ENCODE results near the gene PIK3R5.

PIK3R5 gene

DNA sequence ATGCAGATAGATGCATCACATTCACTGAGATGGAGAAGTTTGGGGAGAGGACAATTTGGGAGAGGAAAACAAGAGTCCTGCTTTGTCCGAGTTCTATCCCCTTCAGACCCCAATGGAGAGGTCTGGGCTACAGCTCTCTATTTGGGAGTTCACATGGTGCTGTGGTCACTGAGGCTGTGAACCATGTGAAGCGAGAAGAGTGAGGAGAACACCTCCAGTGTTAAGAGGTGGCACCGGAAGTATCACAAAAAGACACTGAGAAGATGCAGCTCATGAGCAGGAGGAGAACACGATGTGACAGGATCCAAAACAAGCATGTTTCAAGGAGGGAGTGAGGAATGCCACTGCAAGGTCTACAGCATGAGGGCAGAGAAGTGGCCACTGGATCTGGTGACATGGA is 39.7 kb downstream of the PIK3R5 start:
- TF ChIP-seq TAF1 (IDR thresholded peaks at IDR 0.05; ENCODE audit: low read depth) = no peak
- no peak for TF ChIP-seq NFIC (IDR thresholded peaks at IDR 0.05)
- no peak for TF ChIP-seq YY1 (IDR thresholded peaks at IDR 0.05; ENCODE audit: low read depth)
- no peak for TF ChIP-seq EGR1 (IDR thresholded peaks at IDR 0.05)
- no peak for TF ChIP-seq RAD21 (IDR thresholded peaks at IDR 0.05; ENCODE audit: low read depth)
- no peak for TF ChIP-seq USF1 (IDR thresholded peaks at IDR 0.05)
- TF ChIP-seq MAX (IDR thresholded peaks at IDR 0.05) = no peak
- TF ChIP-seq CREB1 (IDR thresholded peaks at IDR 0.05; ENCODE audit: low read depth) = no peak
- TF ChIP-seq FOXM1 (IDR thresholded peaks at IDR 0.05; ENCODE audit: borderline replicate concordance, low read depth) = no peak
- TF ChIP-seq TCF12 (IDR thresholded peaks at IDR 0.05; ENCODE audit: low read depth) = no peak
- TF ChIP-seq, protein P1, sequence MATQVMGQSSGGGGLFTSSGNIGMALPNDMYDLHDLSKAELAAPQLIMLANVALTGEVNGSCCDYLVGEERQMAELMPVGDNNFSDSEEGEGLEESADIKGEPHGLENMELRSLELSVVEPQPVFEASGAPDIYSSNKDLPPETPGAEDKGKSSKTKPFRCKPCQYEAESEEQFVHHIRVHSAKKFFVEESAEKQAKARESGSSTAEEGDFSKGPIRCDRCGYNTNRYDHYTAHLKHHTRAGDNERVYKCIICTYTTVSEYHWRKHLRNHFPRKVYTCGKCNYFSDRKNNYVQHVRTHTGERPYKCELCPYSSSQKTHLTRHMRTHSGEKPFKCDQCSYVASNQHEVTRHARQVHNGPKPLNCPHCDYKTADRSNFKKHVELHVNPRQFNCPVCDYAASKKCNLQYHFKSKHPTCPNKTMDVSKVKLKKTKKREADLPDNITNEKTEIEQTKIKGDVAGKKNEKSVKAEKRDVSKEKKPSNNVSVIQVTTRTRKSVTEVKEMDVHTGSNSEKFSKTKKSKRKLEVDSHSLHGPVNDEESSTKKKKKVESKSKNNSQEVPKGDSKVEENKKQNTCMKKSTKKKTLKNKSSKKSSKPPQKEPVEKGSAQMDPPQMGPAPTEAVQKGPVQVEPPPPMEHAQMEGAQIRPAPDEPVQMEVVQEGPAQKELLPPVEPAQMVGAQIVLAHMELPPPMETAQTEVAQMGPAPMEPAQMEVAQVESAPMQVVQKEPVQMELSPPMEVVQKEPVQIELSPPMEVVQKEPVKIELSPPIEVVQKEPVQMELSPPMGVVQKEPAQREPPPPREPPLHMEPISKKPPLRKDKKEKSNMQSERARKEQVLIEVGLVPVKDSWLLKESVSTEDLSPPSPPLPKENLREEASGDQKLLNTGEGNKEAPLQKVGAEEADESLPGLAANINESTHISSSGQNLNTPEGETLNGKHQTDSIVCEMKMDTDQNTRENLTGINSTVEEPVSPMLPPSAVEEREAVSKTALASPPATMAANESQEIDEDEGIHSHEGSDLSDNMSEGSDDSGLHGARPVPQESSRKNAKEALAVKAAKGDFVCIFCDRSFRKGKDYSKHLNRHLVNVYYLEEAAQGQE (IDR thresholded peaks at IDR 0.05; ENCODE audit: low read depth) = no peak
- TF ChIP-seq ZBTB7A (IDR thresholded peaks at IDR 0.05; ENCODE audit: low read depth) = no peak
- TF ChIP-seq TEAD4 (IDR thresholded peaks at IDR 0.05) = no peak
- no peak for TF ChIP-seq CEBPB (IDR thresholded peaks at IDR 0.05)
- no peak for TF ChIP-seq EP300 (IDR thresholded peaks at IDR 0.05; ENCODE audit: borderline replicate concordance)

GRCh38 chr17:8925141-8925540 is 40.4 kb downstream of the PIK3R5 start:
- no peak for TF ChIP-seq CREB1 (IDR thresholded peaks at IDR 0.05; ENCODE audit: low read depth)
- no peak for TF ChIP-seq MAX (IDR thresholded peaks at IDR 0.05)
- TF ChIP-seq EP300 (IDR thresholded peaks at IDR 0.05; ENCODE audit: borderline replicate concordance) = no peak
- TF ChIP-seq, protein P1 (IDR thresholded peaks at IDR 0.05; ENCODE audit: low read depth) = no peak
- TF ChIP-seq EGR1 (IDR thresholded peaks at IDR 0.05) = no peak
- no peak for TF ChIP-seq TEAD4 (IDR thresholded peaks at IDR 0.05)
- no peak for TF ChIP-seq TCF12 (IDR thresholded peaks at IDR 0.05; ENCODE audit: low read depth)
- TF ChIP-seq RAD21 (IDR thresholded peaks at IDR 0.05; ENCODE audit: low read depth) = no peak
- TF ChIP-seq USF1 (IDR thresholded peaks at IDR 0.05) = no peak
- TF ChIP-seq NFIC (IDR thresholded peaks at IDR 0.05) = no peak
- TF ChIP-seq TAF1 (IDR thresholded peaks at IDR 0.05; ENCODE audit: low read depth) = no peak

- TF ChIP-seq YY1 (IDR thresholded peaks at IDR 0.05; ENCODE audit: low read depth) = no peak
- TF ChIP-seq, protein P1 (IDR thresholded peaks at IDR 0.05; ENCODE audit: low read depth) = no peak
- no peak for TF ChIP-seq TCF12 (IDR thresholded peaks at IDR 0.05; ENCODE audit: low read depth)
- TF ChIP-seq CEBPB (IDR thresholded peaks at IDR 0.05) = no peak
- TF ChIP-seq EGR1 (IDR thresholded peaks at IDR 0.05) = no peak
- TF ChIP-seq NFIC (IDR thresholded peaks at IDR 0.05) = no peak
- TF ChIP-seq TAF1 (IDR thresholded peaks at IDR 0.05; ENCODE audit: low read depth) = no peak
- TF ChIP-seq RAD21 (IDR thresholded peaks at IDR 0.05; ENCODE audit: low read depth) = no peak
- TF ChIP-seq ZBTB7A (IDR thresholded peaks at IDR 0.05; ENCODE audit: low read depth) = no peak
- TF ChIP-seq FOXM1 (IDR thresholded peaks at IDR 0.05; ENCODE audit: borderline replicate concordance, low read depth) = no peak
- TF ChIP-seq CREB1 (IDR thresholded peaks at IDR 0.05; ENCODE audit: low read depth) = no peak
- TF ChIP-seq MAX (IDR thresholded peaks at IDR 0.05) = no peak
- no peak for TF ChIP-seq TEAD4 (IDR thresholded peaks at IDR 0.05)
- no peak for TF ChIP-seq USF1 (IDR thresholded peaks at IDR 0.05)
- TF ChIP-seq EP300 (IDR thresholded peaks at IDR 0.05; ENCODE audit: borderline replicate concordance) = no peak
These were observed 40.9 kb downstream of the PIK3R5 start for GRCh38 chr17:8924595-8924994.

DNA sequence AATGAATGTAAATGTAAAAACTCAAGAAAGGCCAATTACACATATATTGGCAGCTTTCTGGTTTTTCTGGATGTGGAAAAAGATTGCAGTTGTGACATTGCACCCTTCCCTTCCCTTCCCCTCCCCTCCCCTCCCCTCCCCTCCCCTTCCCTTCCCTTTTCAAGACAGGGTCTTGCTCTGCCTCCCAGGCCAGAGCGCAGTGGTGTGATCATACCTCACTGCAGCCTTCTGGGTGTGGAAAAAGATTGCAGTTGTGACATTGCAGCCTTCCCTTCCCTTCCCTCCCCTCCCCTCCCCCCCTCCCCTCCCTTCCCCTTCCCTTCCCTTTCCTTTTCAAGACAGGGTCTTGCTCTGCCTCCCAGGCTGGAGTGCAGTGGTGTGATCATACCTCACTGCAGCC is 41.7 kb downstream of the PIK3R5 start:
- TF ChIP-seq ZBTB7A (IDR thresholded peaks at IDR 0.05; ENCODE audit: low read depth) (no peak), CEBPB (IDR thresholded peaks at IDR 0.05) (no peak), TEAD4 (IDR thresholded peaks at IDR 0.05) (no peak), MAX (IDR thresholded peaks at IDR 0.05) (no peak), EP300 (IDR thresholded peaks at IDR 0.05; ENCODE audit: borderline replicate concordance) (no peak), TAF1 (IDR thresholded peaks at IDR 0.05; ENCODE audit: low read depth) (no peak), CREB1 (IDR thresholded peaks at IDR 0.05; ENCODE audit: low read depth) (no peak), EGR1 (IDR thresholded peaks at IDR 0.05) (no peak), YY1 (IDR thresholded peaks at IDR 0.05; ENCODE audit: low read depth) (no peak), RAD21 (IDR thresholded peaks at IDR 0.05; ENCODE audit: low read depth) (no peak), TCF12 (IDR thresholded peaks at IDR 0.05; ENCODE audit: low read depth) (no peak), FOXM1 (IDR thresholded peaks at IDR 0.05; ENCODE audit: borderline replicate concordance, low read depth) (no peak), USF1 (IDR thresholded peaks at IDR 0.05) (no peak), NFIC (IDR thresholded peaks at IDR 0.05) (no peak)
- TF ChIP-seq, protein P1 (IDR thresholded peaks at IDR 0.05; ENCODE audit: low read depth) = no peak

Measured in Ishikawa (cell line).